ENCODE data around the gene SMCO2. TPM values are rescaled to one million over a fixed set of nuclear protein-coding genes. Genes with fewer than 3 reads are reported as not detected.

Gene SMCO2
- total and polyA plus RNA-seq, 2 of the 13 experiments (the other 11 are each of a cell fraction or from before 2014, with no cell fraction given) = 0.15 TPM; not detected in 1

DNA sequence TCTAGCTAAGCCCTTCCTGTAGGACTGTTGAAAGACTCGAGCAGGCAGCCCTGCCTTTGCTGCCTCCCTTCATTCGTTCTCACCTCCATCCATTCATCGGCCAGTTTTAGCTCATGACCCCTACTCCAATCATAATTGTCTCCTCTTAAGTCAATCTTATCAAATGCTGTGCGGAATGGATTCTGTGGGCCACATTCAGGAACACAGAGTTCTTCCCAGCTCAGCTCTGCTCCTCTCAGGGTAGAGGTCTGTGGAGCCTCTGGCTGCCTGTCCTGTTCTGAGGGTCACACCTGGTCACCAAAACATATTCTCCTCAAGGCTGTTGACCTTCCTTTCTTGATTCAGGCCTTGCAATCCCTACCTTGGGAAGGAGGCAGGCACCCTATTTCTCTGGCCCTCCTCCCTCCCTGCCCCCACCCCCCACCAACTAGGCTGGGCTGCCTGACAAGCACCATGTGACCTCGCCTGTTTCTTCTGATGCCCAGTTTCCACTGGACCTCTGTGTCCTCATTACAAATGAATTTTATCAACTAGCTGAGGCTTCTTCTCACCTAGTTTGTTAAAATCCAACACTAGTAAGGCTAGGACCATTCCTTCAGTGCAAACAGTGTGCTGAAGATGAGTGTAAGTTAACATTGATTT lies 3.5 kb downstream of the SMCO2 start:
- no peak for ATAC-seq
- CTCF ChIA-PET (ENCODE audit: low intra/inter-chr PET ratio, low total read pairs) = no interaction called here
- intact Hi-C loops (cut with micrococcal nuclease; ENCODE audit: unreplicated experiment) (no loop called here), in situ Hi-C loops (cut with HindIII; ENCODE audit: extremely low pct_ligation_motif_present, low pct_unique_long_range_greater_than_20kb) (no loop called here)
- Histone ChIP-seq H3K36me3 (replicated peaks in 1 of 2; ENCODE audit: control insufficient read depth in 1 of 2, insufficient read depth in 2 of 2, low read length in 2 of 2) (no peaks in the 10 kb centered on the region), H4K20me1 (ENCODE audit: insufficient read depth, low read length) (no peaks in the 10 kb centered on the region), H3K4me3 (replicated peaks in 1 of 3; ENCODE audit: insufficient read depth in 1 of 3, low read depth in 2 of 3, low read length in 3 of 3) (no peak overlapping the region), H3K27me3 (ENCODE audit: control insufficient read depth in 1 of 2, insufficient read depth in 2 of 2, low read length in 2 of 2) (no peaks in the 10 kb centered on the region; a peak in 1 of 5 replicates), H3K27ac (ENCODE audit: extremely low read length, insufficient read depth, low read length) (no peak overlapping the region), H3K79me2 (ENCODE audit: insufficient read depth, low read length) (no peaks in the 10 kb centered on the region), H2AFZ (ENCODE audit: low read length) (no peak overlapping the region), H3K4me1 (ENCODE audit: insufficient read depth, low read length) (peaks cover 11% of the 10 kb centered on the region), H3K9me3 (ENCODE audit: low read length) (no peaks in the 10 kb centered on the region), H3K9ac (ENCODE audit: insufficient read depth, low read depth, low read length) (no peak overlapping the region), H3K4me2 (ENCODE audit: low read depth, low read length) (no peak overlapping the region)
- FAIRE-seq = no peak
- 52% methylated on average over 5 of the region's 5 CpGs for WGBS (ENCODE audit: low lambda C conversion rate)
- DNase-seq (ENCODE audit: low spot score) = no peak
- no TSS peak for BruUV-seq (replicated peaks)
- TF ChIP-seq SUZ12 (IDR thresholded peaks at IDR 0.05; ENCODE audit: low read depth, low read length) = no peak
- TF ChIP-seq NR2F2 (IDR thresholded peaks at IDR 0.05; ENCODE audit: borderline replicate concordance, low read depth) = no peak
- TF ChIP-seq, protein P1, sequence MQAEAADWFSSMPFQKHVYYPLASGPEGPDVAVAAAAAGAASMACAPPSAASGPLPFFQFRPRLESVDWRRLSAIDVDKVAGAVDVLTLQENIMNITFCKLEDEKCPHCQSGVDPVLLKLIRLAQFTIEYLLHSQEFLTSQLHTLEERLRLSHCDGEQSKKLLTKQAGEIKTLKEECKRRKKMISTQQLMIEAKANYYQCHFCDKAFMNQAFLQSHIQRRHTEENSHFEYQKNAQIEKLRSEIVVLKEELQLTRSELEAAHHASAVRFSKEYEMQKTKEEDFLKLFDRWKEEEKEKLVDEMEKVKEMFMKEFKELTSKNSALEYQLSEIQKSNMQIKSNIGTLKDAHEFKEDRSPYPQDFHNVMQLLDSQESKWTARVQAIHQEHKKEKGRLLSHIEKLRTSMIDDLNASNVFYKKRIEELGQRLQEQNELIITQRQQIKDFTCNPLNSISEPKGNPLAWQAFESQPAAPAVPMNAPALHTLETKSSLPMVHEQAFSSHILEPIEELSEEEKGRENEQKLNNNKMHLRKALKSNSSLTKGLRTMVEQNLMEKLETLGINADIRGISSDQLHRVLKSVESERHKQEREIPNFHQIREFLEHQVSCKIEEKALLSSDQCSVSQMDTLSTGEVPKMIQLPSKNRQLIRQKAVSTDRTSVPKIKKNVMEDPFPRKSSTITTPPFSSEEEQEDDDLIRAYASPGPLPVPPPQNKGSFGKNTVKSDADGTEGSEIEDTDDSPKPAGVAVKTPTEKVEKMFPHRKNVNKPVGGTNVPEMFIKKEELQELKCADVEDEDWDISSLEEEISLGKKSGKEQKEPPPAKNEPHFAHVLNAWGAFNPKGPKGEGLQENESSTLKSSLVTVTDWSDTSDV (CRISPR knock-in tag; IDR thresholded peaks at IDR 0.05) = no peak
- TF ChIP-seq TP53 (CRISPR knock-in tag; conservative IDR thresholded peaks at IDR 0.05) = no peak
- TF ChIP-seq, protein P2, sequence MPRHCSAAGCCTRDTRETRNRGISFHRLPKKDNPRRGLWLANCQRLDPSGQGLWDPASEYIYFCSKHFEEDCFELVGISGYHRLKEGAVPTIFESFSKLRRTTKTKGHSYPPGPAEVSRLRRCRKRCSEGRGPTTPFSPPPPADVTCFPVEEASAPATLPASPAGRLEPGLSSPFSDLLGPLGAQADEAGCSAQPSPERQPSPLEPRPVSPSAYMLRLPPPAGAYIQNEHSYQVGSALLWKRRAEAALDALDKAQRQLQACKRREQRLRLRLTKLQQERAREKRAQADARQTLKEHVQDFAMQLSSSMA (CRISPR knock-in tag; IDR thresholded peaks at IDR 0.05) = no peak
- TF ChIP-seq HES4 (CRISPR knock-in tag; IDR thresholded peaks at IDR 0.05; ENCODE audit: borderline replicate concordance) = no peak
- TF ChIP-seq SRSF9 (IDR thresholded peaks at IDR 0.05; ENCODE audit: borderline replicate concordance, insufficient read depth, low read depth, low read length, poor library complexity, severe bottlenecking) = no peak
- no peak for TF ChIP-seq ATF7-NPFF (CRISPR knock-in tag; IDR thresholded peaks at IDR 0.05; ENCODE audit: low read depth)
- POLR2A ChIA-PET = no interaction called here

Data from HepG2 (cell line).